Body of pancreas (tissue), 4 donors: ENCODE data around the gene CCDC13. TPM values are rescaled to one million over a fixed set of nuclear protein-coding genes. Genes with fewer than 3 reads are reported as not detected.
"Not testable (repeated sequence)": the region's sequence is repeated elsewhere in the genome, so short reads cannot be mapped to it uniquely, and the experiment has no call there.

Experiments used
- ATAC-seq: fragments of 150-250 bp; one replicate; pipeline ENCODE4 v1.9.1; 2016
- DNase-seq, 4 donors: peaks; one replicate each; pipeline ENCODE4 v3.0.0-alpha.2; 2019
- H3K27ac ChIP-seq, 4 donors: fragments of 200-600 bp; sonication (generic); 1 replicate in 3 of 4; 2 replicates in 1 of 4; pipeline versions ENCODE4 v1.5.1 to v1.6.1; 2016 to 2019; ENCODE audit warnings: mild to moderate bottlenecking in 1 of 4, mixed read lengths in 1 of 4, moderate library complexity in 1 of 4
- H3K27me3 ChIP-seq, 2 donors: fragments of 200-600 bp; sonication (generic); one replicate each; pipeline ENCODE4 v1.6.0; 2016; ENCODE audit warnings: mild to moderate bottlenecking in 1 of 2
- H3K36me3 ChIP-seq, 2 donors: fragments of 200-600 bp; sonication (generic); replicated peaks in 1 of 2; 2 replicates each; pipeline ENCODE4 v1.5.1; 2016; ENCODE audit warnings: low read depth in 2 of 2; ENCODE audit not compliant: insufficient read depth in 1 of 2
- H3K4me1 ChIP-seq: fragments of 200-600 bp; sonication (generic); one replicate; pipeline ENCODE4 v1.6.0; 2016
- H3K4me3 ChIP-seq, 2 donors: fragments of 200-600 bp; sonication (generic); 1 replicate in 1 of 2; 2 replicates in 1 of 2; pipeline ENCODE4 v1.5.1; 2016 to 2019
- H3K9me3 ChIP-seq, 3 donors: fragments of 200-600 bp; sonication (generic); 1 replicate in 2 of 3; 2 replicates in 1 of 3; pipeline ENCODE4 v1.5.1; 2016
- POLR2A ChIP-seq, 3 donors: fragments of 450-650 bp; IDR thresholded peaks; one replicate each; pipeline ENCODE4 v1.6.1; 2016; ENCODE audit warnings: antibody characterized with exemption in 3 of 3, mild to moderate bottlenecking in 2 of 3
- WGBS, 2 donors: methylation state at CpG; one replicate each; pipeline ENCODE4 v1.1.5; 2017; 5-methylcytosine and 5-hydroxymethylcytosine counted together
- intact Hi-C: fragments of 100-400 bp; cut with DNase I; formaldehyde crosslinking; loops from one replicate; pipeline ENCODE4 v1.15.1; 2023
- total RNA-seq, 2 donors: library from RNA; depleted of rRNA; stranded (reverse); fragments of >200 nt; gene quantifications; one replicate each; pipeline ENCODE4 v1.1.0, GENCODE V29; 2016
- TF ChIP-seq, protein P1 (sequence below), 7 experiments: fragments of 450-650 bp in 4 of 7; fragments of 200-600 bp in 3 of 7; sonication (generic) in 3 of 7; IDR thresholded peaks; one replicate each; pipeline ENCODE4 v1.5.1; 2016 to 2019; ENCODE audit warnings: antibody characterized with exemption in 7 of 7

Gene CCDC13
- total RNA-seq, 2 donors from 2014 or later: 3.9 to 6.3 TPM

DNA sequence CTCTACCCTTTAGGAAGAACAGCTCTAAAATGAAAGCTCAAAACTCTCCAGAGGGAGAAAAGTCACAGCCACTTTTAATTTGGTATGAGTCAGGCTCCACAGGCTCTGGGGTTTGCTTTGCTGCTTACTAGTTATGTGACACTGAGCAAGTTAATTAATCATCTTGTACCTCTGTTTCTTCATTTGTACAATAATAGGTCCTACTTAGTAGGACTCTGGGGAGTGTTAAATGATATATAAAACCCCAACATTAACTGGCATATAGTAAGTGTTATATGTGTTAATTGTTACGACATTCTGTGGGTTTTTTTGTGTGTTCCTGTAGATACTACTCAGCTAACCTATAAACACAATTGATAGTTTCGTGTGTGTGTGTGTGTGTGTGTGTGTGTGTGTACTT, 42.8 kb upstream of the CCDC13 start:
- Histone ChIP-seq H3K36me3 (no peaks in the 10 kb centered on the region), H3K4me3 (no peak overlapping the region), H3K9me3 (no peaks in the 10 kb centered on the region), H3K27ac (no peak overlapping the region), H3K27me3 (no peaks in the 10 kb centered on the region), H3K4me1 (peaks cover 26% of the 10 kb centered on the region)
- WGBS, 2 donors: 56 to 79% methylated on average over 2 of the region's 2 CpGs
- no peak for ATAC-seq
- DNase-seq: no peak
- intact Hi-C loops: no loop called here
- no peak for TF ChIP-seq POLR2A (IDR thresholded peaks at IDR 0.05)
- TF ChIP-seq, protein P1, sequence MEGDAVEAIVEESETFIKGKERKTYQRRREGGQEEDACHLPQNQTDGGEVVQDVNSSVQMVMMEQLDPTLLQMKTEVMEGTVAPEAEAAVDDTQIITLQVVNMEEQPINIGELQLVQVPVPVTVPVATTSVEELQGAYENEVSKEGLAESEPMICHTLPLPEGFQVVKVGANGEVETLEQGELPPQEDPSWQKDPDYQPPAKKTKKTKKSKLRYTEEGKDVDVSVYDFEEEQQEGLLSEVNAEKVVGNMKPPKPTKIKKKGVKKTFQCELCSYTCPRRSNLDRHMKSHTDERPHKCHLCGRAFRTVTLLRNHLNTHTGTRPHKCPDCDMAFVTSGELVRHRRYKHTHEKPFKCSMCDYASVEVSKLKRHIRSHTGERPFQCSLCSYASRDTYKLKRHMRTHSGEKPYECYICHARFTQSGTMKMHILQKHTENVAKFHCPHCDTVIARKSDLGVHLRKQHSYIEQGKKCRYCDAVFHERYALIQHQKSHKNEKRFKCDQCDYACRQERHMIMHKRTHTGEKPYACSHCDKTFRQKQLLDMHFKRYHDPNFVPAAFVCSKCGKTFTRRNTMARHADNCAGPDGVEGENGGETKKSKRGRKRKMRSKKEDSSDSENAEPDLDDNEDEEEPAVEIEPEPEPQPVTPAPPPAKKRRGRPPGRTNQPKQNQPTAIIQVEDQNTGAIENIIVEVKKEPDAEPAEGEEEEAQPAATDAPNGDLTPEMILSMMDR (IDR thresholded peaks at IDR 0.05): no peak

DNA sequence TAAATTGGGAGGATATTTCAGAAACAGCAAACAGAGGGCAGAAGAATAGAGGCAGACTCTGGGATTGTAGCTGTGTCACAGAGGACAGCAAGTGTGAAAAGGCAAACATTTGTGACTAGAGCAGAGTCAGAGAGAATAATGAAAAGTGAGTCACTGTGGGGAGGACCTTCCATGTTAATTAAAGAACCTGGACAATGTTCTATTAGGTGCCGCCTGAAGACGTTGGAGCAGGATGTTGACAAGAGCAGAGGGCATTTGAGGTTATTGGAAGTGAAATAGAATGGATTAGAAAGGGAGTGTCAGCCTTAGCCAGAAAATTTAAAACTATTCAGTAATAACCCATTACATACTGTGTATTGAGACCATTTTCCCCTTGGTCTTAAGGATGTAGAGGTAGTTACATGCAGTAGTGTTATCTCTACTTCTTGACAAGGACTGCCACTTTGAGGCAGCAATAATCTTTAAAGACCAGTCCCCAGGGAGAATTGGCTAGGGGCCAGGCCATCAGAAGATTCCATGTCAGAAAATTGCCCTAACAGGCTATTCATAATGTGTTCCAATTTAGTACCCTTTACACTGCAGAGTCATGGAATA, 42.0 kb upstream of the CCDC13 start:
- intact Hi-C loops: no loop called here
- Histone ChIP-seq H3K27ac (no peak overlapping the region), H3K36me3 (no peaks in the 10 kb centered on the region), H3K4me1 (peaks cover 24% of the 10 kb centered on the region), H3K4me3 (no peak overlapping the region), H3K27me3 (no peaks in the 10 kb centered on the region), H3K9me3 (no peaks in the 10 kb centered on the region)
- DNase-seq: no peak
- TF ChIP-seq POLR2A (IDR thresholded peaks at IDR 0.05): no peak
- TF ChIP-seq, protein P1 (IDR thresholded peaks at IDR 0.05): no peak
- no peak for ATAC-seq
- 42 to 46% methylated on average over 2 of the region's 2 CpGs for WGBS, 2 donors

DNA sequence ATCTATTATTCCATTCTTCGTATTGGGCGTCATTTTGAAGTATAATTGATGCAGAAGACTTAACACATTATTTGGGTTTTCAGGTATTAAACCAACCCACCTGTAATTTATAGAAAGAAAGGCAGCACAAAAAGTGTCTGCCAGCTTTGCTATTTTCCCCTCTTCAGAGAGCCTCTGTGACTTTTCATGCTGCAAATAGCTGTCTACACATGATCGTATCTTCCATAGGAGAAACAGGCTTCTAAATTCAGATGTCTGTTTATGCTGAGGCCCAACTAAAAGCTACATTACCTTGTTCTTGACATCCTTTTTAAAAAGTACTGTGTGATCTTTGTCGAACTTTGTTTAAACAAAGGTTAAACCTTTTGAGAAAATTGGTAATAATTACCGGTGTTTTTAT, 41.2 kb upstream of the CCDC13 start:
- ATAC-seq (no peak), DNase-seq (no peak)
- Histone ChIP-seq H3K9me3 (no peaks in the 10 kb centered on the region), H3K4me3 (no peak overlapping the region), H3K27me3 (no peaks in the 10 kb centered on the region), H3K4me1 (peaks cover 16% of the 10 kb centered on the region), H3K27ac (no peak overlapping the region), H3K36me3 (no peaks in the 10 kb centered on the region)
- intact Hi-C loops: no loop called here
- WGBS, 2 donors: 73 to 87% methylated on average over 5 of the region's 5 CpGs
- TF ChIP-seq POLR2A (IDR thresholded peaks at IDR 0.05): no peak
- TF ChIP-seq, protein P1 (IDR thresholded peaks at IDR 0.05): no peak

DNA sequence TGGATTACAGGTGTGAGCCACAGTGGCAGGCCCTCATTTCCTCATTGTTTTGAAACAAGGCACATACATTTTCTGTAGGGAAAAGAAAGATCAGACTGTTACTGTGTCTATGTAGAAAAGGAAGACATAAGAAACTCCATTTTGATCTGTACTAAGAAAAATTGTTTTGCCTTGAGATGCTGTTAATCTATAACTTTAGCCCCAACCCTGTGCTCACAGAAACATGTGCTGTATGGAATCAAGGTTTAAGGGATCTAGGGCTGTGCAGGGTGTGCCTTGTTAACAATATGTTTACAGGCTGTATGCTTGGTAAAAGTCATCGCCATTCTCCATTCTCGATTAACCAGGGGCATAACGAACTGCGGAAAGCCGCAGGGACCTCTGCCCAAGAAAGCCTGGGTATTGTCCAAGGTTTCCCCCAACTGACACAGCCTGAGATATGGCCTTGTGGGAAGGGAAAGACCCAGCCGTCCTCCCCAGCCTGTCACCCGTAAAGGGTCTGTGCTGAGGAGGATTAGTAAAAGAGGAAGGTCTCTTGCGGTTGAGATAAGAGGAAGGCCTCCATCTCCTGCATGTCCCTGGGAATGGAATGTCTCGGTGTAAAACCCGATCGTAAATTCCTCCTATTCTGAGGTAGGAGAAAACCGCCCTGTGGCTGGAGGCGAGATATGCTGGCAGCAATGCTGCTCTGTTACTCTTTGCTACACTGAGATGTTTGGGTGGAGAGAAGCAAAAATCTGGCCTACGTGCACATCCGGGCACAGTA, 38.2 kb upstream of the CCDC13 start:
- H3K27me3 ChIP-seq, intact Hi-C loops, ATAC-seq, H3K36me3 ChIP-seq, DNase-seq, H3K4me3 ChIP-seq, H3K9me3 ChIP-seq: not testable (repeated sequence)
- Histone ChIP-seq H3K4me1 (peaks cover 16% of the 10 kb centered on the region), H3K27ac (peak overlapping the region in 2 of 4 donors; percentile 6 to 56)
- 23 to 47% methylated on average over 12 to 15 of the region's 15 CpGs for WGBS, 2 donors

DNA sequence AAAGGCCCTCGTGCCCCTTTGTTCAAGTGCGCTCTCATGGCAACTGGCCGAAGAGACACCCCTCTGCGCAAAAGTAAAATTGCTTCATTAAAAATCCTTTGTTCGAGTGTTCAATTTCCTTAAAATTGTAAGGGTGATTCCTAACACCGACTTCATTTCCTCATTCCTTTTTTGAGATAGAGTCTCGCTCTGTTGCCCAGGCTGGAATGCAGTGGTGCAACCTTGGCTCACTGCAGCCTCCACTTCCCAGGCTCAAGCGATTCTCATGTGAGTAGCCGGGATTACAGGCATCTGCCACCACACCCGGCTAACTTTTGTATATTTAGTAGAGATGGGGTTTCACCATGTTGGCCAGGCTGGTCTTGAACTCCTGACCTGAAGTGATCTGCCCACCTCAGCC, 37.7 kb upstream of the CCDC13 start:
- peaks cover 16% of the 10 kb centered on the region for H3K4me1 ChIP-seq
- DNase-seq, H3K27ac ChIP-seq, ATAC-seq, H3K9me3 ChIP-seq, H3K4me3 ChIP-seq, H3K36me3 ChIP-seq, H3K27me3 ChIP-seq, intact Hi-C loops: not testable (repeated sequence)
- WGBS, 2 donors: 64 to 71% methylated on average over 10 of the region's 10 CpGs
